H4 (cell line): Measurements from ENCODE around the gene STX18. TPM values are rescaled to one million over a fixed set of nuclear protein-coding genes. Genes with fewer than 3 reads are reported as not detected.
"Not testable (repeated sequence)": the region's sequence is repeated elsewhere in the genome, so short reads cannot be mapped to it uniquely, and the experiment has no call there.

Experiments used
- DNase-seq: peaks from one replicate; pipeline ENCODE4 v3.0.0-alpha.2; 2015; ENCODE audit warnings: low spot score
- total RNA-seq: library from RNA; depleted of rRNA; stranded (reverse); fragments of >200 nt; shearing (Covaris generic); gene quantifications from 2 replicates; pipeline ENCODE4 v1.2.3, GENCODE V29; 2014

Gene STX18
- total RNA-seq, 1 experiment from 2014 or later: 36.2 TPM

GRCh38 chr4:4422117-4422516, 119.7 kb downstream of the STX18 start:
- not testable (repeated sequence) for DNase-seq

- no peak for DNase-seq
Measured at GRCh38 chr4:4421356-4421755, 120.5 kb downstream of the STX18 start.

DNA sequence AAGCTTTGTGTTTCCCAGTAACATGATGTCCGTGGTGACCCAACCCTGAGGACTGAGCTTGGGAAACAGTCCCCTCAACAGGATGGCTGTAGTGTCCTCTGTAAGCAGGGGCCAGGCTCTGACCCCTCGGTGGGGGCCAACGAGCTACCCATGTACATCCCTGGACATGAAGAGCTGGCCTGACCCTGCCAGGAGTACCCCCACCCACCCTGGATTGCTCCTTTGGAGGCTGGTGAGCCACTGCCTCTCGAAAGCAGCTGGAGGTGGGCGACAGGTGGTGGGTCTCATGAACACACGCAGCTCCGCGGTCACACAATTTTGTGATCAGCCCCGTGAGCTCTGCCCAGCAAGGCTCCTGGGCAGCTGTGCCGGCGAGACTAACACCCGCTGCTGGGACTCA, 121.4 kb downstream of the STX18 start:
- no peak for DNase-seq

- DNase-seq: no peak
Measured at GRCh38 chr4:4419896-4420295, 122.0 kb downstream of the STX18 start.

DNA sequence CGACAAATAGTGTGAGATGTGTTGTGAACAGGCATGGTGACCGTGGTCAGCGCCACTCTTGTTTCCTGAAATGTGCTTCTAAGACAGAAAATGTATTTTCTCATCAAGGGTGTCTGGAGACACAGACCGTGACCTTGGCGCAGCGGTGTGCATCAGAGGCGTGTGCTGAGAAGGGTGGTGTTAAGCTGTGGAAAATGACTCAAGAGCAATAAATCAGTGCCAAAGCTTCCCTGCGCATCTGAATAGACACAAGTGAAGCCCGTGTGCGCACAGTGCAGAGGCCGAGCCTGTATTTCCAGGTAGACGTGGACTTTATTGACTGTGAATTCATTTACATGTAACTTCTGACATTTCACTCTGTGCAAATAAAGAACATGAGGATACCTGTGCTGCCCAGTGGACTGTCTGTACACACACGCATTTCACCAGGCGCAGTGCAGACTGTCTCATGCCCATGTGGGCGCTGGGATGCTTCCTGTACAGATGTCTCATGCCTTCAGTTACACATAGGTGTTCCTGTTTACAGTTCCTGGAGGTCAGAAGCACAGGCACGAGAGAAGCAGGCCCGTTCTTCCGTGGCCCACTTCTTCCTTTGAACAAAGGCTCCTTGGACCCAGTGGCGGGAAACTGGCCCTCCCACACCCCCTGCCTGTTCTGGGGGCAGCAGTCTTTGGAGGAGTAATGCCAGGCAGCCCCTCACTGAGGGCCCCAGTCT, 123.0 kb downstream of the STX18 start:
- no peak for DNase-seq

GRCh38 chr4:4417886-4418285, 124.0 kb downstream of the STX18 start:
- no peak for DNase-seq

DNA sequence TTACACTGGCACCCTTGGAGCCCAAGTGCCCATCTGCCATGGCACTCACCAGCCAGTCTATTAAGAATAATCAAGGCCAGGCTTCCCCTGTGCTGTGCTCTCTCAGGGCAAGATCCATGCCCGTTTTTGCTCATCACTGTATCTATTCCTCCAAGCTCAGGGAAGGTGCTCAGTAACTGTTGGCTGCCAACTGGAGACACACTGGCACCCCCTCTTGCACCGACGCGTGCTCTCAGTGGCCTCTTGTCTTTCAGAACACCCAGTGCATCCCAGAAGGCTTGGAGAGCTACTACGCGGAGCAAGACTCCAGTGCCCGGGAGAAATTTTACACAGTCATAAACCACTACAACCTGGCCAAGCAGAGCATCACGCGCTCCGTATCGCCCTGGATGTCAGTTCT, 124.9 kb downstream of the STX18 start:
- DNase-seq: no peak

DNA sequence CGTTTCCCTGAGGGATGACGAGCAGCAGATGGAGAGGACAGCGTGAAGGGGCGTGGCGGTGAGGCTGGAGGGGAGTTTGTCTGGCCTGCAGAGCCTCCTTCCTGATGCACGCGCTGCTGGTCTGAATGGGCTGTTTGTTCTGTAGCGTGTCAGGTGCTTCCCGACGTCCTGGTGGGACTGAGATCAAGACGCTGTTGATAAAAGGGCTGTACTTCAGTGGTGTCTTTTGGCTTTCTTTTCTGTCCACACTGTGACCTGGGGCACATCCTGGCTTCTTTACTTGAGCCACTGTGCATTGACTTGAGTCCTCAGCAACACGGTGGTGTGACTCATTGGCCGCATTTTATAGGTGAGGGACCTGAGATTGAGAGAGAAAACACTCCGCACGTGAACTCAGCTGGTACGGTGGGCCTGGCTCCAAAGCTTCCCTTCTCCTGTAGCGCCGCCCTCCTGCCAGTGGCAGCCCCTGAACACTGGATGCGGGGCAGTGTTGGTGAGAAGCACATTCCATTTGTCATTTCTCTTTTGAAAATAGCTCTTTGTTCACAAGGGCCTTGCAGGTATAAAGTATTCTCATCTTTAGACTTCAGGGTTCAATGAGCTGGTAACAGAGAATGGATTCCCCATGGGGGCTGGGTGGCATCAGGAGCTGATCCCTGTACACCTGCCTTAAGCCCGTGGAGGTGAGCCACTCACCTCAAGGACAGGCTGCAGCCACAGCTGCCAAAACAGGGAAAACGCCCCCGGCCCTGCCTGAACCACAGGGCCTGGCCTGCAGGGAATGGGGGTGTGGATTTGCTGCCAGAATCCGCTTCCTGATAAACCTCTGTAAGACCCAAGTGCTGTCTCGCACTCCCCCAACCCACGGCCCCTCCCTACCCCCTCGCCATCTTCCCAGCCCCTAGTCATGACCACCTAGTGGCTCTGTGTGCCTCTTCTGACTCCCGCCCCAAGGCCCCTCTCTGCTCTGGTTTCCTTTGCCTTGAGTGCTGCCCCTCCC, 125.7 kb downstream of the STX18 start:
- DNase-seq: no peak

DNA sequence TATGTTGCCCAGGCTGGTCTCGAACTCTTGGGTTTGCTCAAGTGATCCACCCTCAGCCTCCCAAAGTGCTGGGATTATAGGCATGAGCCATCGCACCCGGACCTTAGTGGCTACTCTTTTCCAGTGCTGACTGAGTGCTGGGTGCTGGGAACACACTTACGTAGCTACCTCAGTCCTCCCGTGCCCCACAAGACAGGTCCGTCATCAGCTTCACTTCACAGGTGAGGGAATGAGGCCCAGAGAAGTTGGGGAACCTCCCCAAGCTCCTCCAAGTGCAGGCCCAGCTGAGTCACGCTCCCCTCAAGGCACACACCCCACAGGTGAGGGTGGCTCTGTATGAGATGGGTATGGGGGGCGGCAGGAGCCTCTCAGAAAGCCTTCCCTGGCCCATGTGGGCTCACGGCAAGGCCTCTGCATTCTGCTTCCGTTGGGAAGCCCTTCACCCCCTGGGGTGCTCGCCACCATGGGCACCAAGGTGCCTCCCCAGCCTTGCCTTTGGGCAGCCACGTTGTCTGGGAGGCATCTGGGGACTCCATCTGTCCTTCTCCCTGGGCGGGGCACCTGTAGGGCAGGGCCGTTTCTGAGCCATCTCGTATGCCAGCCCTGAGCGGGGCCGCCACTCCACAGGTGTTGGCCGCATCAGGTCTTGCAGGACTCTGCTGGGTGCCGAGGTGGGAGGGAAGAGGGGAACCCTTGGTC, 126.6 kb downstream of the STX18 start:
- DNase-seq: no peak

DNA sequence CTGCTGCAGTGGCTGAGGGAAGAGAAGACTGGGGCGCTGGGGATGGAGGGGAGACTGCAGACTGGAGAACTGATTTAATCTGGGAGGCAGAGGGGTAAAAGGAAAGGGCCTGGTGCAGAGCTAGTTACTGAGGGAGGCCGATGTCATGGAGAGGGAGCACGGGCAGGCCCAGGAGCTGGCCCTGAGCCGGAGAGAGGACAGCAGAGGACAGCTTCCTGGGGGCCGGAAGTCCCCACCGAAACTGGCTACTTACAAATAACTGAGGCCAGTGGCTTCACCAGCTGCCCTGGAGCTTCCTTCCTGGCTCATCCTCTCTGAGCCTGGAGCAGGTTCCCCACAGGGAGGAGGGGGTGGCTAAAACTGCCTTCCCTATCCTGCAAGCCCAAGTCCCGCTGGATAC, 128.0 kb downstream of the STX18 start:
- DNase-seq: no peak

- DNase-seq: no peak
Measured at GRCh38 chr4:4413373-4413725, 128.5 kb downstream of the STX18 start.

- DNase-seq: no peak
Measured at GRCh38 chr4:4412641-4413372, 129.0 kb downstream of the STX18 start.

DNA sequence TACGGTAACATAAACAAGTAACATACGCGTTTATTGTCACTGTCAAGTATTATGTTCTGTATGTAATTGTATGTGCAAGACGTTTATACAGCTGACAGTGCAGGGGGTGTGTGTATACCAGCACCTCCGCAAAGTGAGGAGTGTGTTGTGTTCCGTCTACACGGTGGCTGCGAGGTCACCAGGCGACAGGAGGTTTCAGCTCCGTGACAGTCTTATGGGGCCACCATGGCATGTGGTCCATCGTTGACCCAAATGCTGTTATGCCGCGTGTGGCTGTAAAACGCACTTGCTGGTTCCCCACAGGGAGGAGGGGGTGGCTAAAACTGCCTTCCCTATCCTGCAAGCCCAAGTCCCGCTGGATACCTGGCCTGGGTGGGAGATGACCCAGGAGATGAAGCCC, 129.9 kb downstream of the STX18 start:
- no peak for DNase-seq

GRCh38 chr4:4410271-4410670, 131.6 kb downstream of the STX18 start:
- no peak for DNase-seq

DNA sequence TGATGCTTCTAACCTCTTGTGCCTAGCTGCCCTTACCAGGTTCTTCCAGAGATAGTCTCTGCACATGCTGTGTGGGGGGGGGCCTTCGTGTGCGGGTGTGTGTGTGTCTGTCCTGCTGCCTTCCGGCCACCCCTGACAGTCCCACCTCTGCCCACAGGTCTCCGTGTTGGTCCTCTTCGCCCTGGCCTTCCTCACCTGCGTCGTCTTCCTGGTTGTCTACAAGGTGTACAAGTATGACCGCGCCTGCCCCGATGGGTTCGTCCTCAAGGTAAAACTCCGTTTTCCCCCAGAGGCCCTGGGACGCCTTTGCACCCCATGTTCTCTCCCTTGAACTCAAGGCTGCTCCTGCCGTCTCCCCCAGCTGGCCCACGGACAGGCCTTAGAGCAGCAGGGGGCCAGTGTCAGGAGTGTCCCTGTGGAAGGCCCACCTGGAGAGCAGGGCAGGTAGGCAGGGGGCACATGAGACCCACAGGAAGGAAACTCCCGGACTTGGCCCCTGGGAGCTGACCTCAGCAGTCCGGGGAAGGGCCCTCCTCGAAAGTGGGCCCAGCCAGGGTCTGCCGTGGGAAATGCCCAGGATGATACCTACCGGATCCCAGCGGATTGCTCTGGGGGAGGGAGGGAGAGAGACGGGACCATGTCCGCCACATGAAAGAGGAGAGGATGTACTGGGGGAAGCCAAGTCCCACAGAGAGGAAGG, 132.3 kb downstream of the STX18 start:
- DNase-seq: no peak

- no peak for DNase-seq
Measured at GRCh38 chr4:4408576-4409335, 133.1 kb downstream of the STX18 start.

GRCh38 chr4:4408132-4408523, 133.7 kb downstream of the STX18 start:
- no peak for DNase-seq

DNA sequence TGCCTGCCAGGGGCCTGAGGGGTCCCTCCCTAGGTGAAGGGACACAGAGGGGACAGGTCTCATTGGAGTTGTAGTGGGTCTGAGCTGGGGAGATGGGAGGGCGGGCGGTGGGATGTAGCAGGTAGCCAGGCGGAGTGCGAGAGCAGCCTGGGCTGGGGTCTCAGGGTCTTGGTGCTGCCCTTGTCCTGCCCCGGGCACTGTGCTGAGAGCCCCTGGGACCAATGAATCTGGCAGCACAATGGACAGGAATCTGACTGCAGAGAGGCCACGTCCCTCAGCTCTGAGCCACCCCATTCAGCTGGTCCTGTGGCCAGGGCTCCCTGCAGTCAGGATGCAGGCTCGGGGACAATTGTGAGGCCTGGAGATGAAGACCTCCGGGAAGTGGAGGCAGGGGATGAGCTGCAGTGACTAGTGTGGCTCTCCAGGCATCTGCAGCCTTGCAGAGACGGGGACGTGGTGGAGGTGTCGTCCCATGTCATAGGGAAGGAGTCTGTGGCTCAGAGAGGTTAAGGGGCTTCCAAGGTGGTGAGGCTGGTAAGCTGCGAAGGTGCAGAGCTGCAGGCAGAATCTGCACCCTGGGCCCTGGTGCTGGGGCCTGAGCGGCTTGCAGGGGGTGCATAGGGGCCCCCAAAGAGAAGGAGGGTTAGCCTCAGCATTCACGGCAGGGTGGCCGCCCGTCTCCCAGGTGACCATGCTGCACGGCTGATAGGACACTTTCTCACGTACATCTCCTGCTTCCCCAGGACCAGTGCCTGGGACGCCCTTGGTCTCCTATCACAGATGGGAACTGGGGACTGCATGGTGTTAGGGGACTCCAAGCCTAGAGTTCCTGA, 134.3 kb downstream of the STX18 start:
- no peak for DNase-seq
